ENCODE data around the gene LRSAM1.

- TF ChIP-seq CTCF (IDR thresholded peaks at IDR 0.05) (no peak), POLR2A (IDR thresholded peaks at IDR 0.05) (no peak)
These were observed 35.7 kb upstream of the LRSAM1 start for GRCh38 chr9:127415657-127416056.

Data from esophagus squamous epithelium (tissue), 4 donors.